Measurements from ENCODE around the gene SOX8. TPM values are rescaled to one million over a fixed set of nuclear protein-coding genes. Genes with fewer than 3 reads are reported as not detected.

SOX8 gene
- total RNA-seq, 1 donor from 2014 or later, result under 0.01 TPM

GRCh38 chr16:984736-985636 is 3.4 kb downstream of the SOX8 start:
- H3K27me3 ChIP-seq (ENCODE audit: control insufficient read depth, insufficient read depth, low read length), result peaks cover 13% of the 10 kb centered on the region
- no peak for TF ChIP-seq CTCF (IDR thresholded peaks at IDR 0.05; ENCODE audit: insufficient read depth, low read length, severe bottlenecking)
- H3K36me3 ChIP-seq (ENCODE audit: control insufficient read depth, insufficient read depth, low read length), result no peaks in the 10 kb centered on the region
- DNase-seq (ENCODE audit: low read depth), result no peak
- no peak overlapping the region for H3K4me3 ChIP-seq (ENCODE audit: low read depth, low read length)
- no peak for FAIRE-seq

GRCh38 chr16:985646-986400 is 4.3 kb downstream of the SOX8 start:
- H3K4me3 ChIP-seq (ENCODE audit: low read depth, low read length), result no peak overlapping the region
- FAIRE-seq (no peak), DNase-seq (ENCODE audit: low read depth) (no peak)
- TF ChIP-seq CTCF (IDR thresholded peaks at IDR 0.05; ENCODE audit: insufficient read depth, low read length, severe bottlenecking), result no peak
- peaks cover 10% of the 10 kb centered on the region for H3K27me3 ChIP-seq (ENCODE audit: control insufficient read depth, insufficient read depth, low read length)
- H3K36me3 ChIP-seq (ENCODE audit: control insufficient read depth, insufficient read depth, low read length), result no peaks in the 10 kb centered on the region

GRCh38 chr16:986411-986810 is 4.8 kb downstream of the SOX8 start:
- Histone ChIP-seq H3K36me3 (ENCODE audit: control insufficient read depth, insufficient read depth, low read length) (no peaks in the 10 kb centered on the region), H3K4me3 (ENCODE audit: low read depth, low read length) (no peak overlapping the region), H3K27me3 (ENCODE audit: control insufficient read depth, insufficient read depth, low read length) (peaks cover 8% of the 10 kb centered on the region)
- no peak for DNase-seq (ENCODE audit: low read depth)
- FAIRE-seq, result no peak
- no peak for TF ChIP-seq CTCF (IDR thresholded peaks at IDR 0.05; ENCODE audit: insufficient read depth, low read length, severe bottlenecking)

GRCh38 chr16:986925-987582 is 5.5 kb downstream of the SOX8 start:
- Histone ChIP-seq H3K4me3 (ENCODE audit: low read depth, low read length) (no peak overlapping the region), H3K27me3 (ENCODE audit: control insufficient read depth, insufficient read depth, low read length) (peaks cover 8% of the 10 kb centered on the region), H3K36me3 (ENCODE audit: control insufficient read depth, insufficient read depth, low read length) (no peaks in the 10 kb centered on the region)
- FAIRE-seq (no peak), DNase-seq (ENCODE audit: low read depth) (no peak)
- TF ChIP-seq CTCF (IDR thresholded peaks at IDR 0.05; ENCODE audit: insufficient read depth, low read length, severe bottlenecking), result no peak

- no peak for FAIRE-seq
- no peak for TF ChIP-seq CTCF (IDR thresholded peaks at IDR 0.05; ENCODE audit: insufficient read depth, low read length, severe bottlenecking)
- H3K4me3 ChIP-seq (ENCODE audit: low read depth, low read length), result no peak overlapping the region
- DNase-seq (ENCODE audit: low read depth), result no peak
- no peaks in the 10 kb centered on the region for H3K36me3 ChIP-seq (ENCODE audit: control insufficient read depth, insufficient read depth, low read length)
- H3K27me3 ChIP-seq (ENCODE audit: control insufficient read depth, insufficient read depth, low read length), result peaks cover 2% of the 10 kb centered on the region
These were observed 6.3 kb downstream of the SOX8 start for GRCh38 chr16:987906-988305.

All from bronchial epithelial cell (primary cell).